HEK293 (cell line): ENCODE results near the gene PITHD1.

Source experiments
- HOXA7 ChIP-seq: sonication (generic); formaldehyde crosslinking; IDR thresholded peaks from 2 replicates; pipeline ENCODE4 v1.8.1; 2022; ENCODE audit warnings: missing genetic modification reagents, borderline replicate concordance
- HOXC10 ChIP-seq: sonication (generic); formaldehyde crosslinking; IDR thresholded peaks from 2 replicates; pipeline ENCODE4 v1.8.1; 2023; ENCODE audit warnings: mild to moderate bottlenecking, missing genetic modification reagents
- SP2 ChIP-seq: fragments of 450-650 bp; formaldehyde crosslinking; IDR thresholded peaks from 2 replicates; pipeline ENCODE4 v1.5.1; 2016; ENCODE audit warnings: missing biosample characterization, missing genetic modification characterization
- ZNF274 ChIP-seq, 2 experiments: fragments of 200-500 bp in 1 of 2; fragments of 450-650 bp in 1 of 2; sonication (Bioruptor generic) in 1 of 2; formaldehyde crosslinking in 1 of 2; IDR thresholded peaks; 2 replicates each; pipeline versions ENCODE4 v1.5.1 to v1.6.1; 2014 to 2016; ENCODE audit warnings: borderline replicate concordance in 1 of 2, inconsistent platforms in 1 of 2, low read length in 1 of 2, missing biosample characterization in 1 of 2, missing genetic modification characterization in 1 of 2
- ZNF747 ChIP-seq: fragments of 450-650 bp; formaldehyde crosslinking; IDR thresholded peaks from 2 replicates; pipeline ENCODE4 v1.5.1; 2016; ENCODE audit warnings: missing biosample characterization, missing genetic modification characterization
- ZSCAN30 ChIP-seq: fragments of 450-650 bp; IDR thresholded peaks from 2 replicates; pipeline ENCODE4 v1.5.1; 2018; ENCODE audit warnings: missing biosample characterization, mild to moderate bottlenecking, missing genetic modification characterization, moderate library complexity
- TF ChIP-seq, protein P1 (sequence below): fragments of 450-650 bp; formaldehyde crosslinking; IDR thresholded peaks from 2 replicates; pipeline ENCODE4 v1.5.1; 2016; ENCODE audit warnings: missing biosample characterization, missing genetic modification characterization
- TF ChIP-seq, protein P2 (sequence below): fragments of 450-650 bp; formaldehyde crosslinking; IDR thresholded peaks from 2 replicates; pipeline ENCODE4 v1.5.1; 2016; ENCODE audit warnings: missing biosample characterization, missing genetic modification characterization
- TF ChIP-seq, protein P3 (sequence below): fragments of 450-650 bp; formaldehyde crosslinking; IDR thresholded peaks from 2 replicates; pipeline ENCODE4 v1.5.0; 2017; ENCODE audit warnings: missing biosample characterization, missing genetic modification characterization, borderline replicate concordance

DNA sequence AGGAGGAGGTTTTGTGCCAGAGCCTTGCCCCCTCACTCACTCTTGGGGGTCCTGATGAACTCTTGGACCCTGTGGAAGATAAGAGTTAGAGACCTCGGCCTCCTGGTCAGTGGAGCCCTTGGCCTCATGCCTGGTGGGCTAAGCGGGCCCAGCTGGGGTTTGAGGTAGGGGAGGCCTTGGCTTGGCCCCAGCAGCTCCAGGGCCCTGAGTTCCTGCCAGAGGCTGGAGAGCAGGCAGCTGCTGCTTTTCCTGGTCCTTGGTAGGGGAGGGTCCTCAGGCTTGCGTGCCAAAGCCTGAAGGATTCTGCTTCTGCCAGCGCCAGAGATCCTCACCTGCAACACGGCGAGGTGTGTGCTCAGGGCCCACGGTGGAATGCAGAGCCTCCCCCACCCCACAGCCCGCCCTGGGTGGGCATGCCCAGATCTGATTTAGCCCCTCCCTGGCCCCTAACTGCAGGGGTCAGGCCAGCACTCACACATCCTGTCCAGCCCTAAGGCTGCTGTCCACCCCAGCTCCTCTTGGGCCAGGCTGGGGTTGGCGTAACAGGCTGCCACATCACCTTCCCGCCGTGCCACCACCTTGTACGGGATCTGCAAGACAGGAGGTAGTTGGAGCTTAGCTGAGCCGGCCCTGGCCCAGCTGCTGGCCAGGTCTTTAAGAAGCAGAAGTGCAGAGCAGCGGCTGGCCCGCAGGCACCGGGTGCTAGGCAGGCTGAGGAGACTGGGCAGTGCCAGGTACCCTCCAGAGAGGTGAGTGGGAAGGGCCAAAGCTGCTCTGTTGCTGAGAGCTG is 17.7 kb downstream of the PITHD1 start:
- no peak for TF ChIP-seq HOXC10
- no peak for TF ChIP-seq HOXA7 (CRISPR knock-in tag)
- no peak for TF ChIP-seq ZNF747 (tag by site-specific recombination)
- TF ChIP-seq ZNF274 (IDR thresholded peaks at IDR 0.05; ENCODE audit: low read length) = no peak
- no peak for TF ChIP-seq ZNF274 (tag by site-specific recombination; IDR thresholded peaks at IDR 0.05; ENCODE audit: borderline replicate concordance)
- TF ChIP-seq ZSCAN30 (tag by site-specific recombination) = no peak
- TF ChIP-seq SP2 (tag by site-specific recombination) = no peak
- TF ChIP-seq, protein P1, sequence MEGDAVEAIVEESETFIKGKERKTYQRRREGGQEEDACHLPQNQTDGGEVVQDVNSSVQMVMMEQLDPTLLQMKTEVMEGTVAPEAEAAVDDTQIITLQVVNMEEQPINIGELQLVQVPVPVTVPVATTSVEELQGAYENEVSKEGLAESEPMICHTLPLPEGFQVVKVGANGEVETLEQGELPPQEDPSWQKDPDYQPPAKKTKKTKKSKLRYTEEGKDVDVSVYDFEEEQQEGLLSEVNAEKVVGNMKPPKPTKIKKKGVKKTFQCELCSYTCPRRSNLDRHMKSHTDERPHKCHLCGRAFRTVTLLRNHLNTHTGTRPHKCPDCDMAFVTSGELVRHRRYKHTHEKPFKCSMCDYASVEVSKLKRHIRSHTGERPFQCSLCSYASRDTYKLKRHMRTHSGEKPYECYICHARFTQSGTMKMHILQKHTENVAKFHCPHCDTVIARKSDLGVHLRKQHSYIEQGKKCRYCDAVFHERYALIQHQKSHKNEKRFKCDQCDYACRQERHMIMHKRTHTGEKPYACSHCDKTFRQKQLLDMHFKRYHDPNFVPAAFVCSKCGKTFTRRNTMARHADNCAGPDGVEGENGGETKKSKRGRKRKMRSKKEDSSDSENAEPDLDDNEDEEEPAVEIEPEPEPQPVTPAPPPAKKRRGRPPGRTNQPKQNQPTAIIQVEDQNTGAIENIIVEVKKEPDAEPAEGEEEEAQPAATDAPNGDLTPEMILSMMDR (tag by site-specific recombination) = no peak
- TF ChIP-seq, protein P2, sequence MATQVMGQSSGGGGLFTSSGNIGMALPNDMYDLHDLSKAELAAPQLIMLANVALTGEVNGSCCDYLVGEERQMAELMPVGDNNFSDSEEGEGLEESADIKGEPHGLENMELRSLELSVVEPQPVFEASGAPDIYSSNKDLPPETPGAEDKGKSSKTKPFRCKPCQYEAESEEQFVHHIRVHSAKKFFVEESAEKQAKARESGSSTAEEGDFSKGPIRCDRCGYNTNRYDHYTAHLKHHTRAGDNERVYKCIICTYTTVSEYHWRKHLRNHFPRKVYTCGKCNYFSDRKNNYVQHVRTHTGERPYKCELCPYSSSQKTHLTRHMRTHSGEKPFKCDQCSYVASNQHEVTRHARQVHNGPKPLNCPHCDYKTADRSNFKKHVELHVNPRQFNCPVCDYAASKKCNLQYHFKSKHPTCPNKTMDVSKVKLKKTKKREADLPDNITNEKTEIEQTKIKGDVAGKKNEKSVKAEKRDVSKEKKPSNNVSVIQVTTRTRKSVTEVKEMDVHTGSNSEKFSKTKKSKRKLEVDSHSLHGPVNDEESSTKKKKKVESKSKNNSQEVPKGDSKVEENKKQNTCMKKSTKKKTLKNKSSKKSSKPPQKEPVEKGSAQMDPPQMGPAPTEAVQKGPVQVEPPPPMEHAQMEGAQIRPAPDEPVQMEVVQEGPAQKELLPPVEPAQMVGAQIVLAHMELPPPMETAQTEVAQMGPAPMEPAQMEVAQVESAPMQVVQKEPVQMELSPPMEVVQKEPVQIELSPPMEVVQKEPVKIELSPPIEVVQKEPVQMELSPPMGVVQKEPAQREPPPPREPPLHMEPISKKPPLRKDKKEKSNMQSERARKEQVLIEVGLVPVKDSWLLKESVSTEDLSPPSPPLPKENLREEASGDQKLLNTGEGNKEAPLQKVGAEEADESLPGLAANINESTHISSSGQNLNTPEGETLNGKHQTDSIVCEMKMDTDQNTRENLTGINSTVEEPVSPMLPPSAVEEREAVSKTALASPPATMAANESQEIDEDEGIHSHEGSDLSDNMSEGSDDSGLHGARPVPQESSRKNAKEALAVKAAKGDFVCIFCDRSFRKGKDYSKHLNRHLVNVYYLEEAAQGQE (tag by site-specific recombination) = no peak
- TF ChIP-seq, protein P3, sequence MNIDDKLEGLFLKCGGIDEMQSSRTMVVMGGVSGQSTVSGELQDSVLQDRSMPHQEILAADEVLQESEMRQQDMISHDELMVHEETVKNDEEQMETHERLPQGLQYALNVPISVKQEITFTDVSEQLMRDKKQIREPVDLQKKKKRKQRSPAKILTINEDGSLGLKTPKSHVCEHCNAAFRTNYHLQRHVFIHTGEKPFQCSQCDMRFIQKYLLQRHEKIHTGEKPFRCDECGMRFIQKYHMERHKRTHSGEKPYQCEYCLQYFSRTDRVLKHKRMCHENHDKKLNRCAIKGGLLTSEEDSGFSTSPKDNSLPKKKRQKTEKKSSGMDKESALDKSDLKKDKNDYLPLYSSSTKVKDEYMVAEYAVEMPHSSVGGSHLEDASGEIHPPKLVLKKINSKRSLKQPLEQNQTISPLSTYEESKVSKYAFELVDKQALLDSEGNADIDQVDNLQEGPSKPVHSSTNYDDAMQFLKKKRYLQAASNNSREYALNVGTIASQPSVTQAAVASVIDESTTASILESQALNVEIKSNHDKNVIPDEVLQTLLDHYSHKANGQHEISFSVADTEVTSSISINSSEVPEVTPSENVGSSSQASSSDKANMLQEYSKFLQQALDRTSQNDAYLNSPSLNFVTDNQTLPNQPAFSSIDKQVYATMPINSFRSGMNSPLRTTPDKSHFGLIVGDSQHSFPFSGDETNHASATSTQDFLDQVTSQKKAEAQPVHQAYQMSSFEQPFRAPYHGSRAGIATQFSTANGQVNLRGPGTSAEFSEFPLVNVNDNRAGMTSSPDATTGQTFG (tag by site-specific recombination) = no peak
